Fibroblast of skin of right quadriceps (primary cell): ENCODE results near the gene HYDIN.
"Not testable (repeated sequence)": the region's sequence is repeated elsewhere in the genome, so short reads cannot be mapped to it uniquely, and the experiment has no call there.

Experiments used
- DNase-seq: peaks from one replicate; pipeline ENCODE4 v3.0.0-alpha.2; 2013

HYDIN gene

DNA sequence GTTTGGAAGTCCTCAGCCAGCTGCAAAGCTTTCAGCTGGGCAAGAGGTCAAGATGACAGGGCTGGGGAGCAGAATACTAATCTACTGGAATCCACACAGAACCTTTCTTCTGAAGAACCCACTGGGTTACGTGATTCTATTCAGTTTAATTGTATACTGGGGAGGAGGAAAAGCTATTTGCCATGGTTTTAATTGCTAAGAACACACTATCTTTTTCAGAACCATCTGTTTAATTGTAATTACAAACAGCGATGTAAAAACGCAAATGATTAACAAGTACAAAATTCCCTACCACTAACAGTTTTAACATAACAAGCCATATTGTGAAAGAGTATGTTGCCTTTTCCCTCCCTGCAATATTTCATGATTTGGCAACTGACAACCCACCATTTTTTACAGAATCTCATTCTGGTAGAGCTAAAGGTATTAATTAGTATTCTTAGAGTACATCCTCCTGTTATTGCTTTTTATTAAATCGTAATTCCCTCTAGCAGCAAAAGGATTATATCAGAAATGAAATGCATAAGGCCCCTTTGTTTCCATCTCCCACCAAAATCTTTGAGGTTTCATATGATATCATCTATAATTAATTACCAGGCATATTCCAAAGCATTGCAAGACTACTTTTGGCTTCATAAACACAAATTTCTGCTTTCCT lies 12.1 kb downstream of the HYDIN start:
- DNase-seq: no peak

DNA sequence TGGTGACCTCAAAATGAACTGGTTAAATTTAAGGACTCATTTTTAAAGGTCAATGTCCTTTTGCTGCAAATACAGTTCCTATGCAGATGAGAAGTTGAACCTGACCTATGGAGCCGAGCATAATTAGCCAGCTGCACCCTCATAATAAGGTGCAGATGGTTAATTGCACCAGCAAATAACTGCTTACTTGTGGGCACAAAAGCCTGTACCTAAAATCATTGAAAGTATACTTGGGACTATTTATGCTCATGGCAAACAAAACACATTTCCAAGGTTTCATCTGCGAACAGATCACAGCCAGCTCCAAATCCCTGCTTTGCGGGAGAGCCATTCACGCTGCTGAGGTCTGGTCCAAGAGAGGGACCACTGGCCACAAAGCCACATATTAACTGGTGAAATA lies 13.0 kb downstream of the HYDIN start:
- DNase-seq: no peak

DNA sequence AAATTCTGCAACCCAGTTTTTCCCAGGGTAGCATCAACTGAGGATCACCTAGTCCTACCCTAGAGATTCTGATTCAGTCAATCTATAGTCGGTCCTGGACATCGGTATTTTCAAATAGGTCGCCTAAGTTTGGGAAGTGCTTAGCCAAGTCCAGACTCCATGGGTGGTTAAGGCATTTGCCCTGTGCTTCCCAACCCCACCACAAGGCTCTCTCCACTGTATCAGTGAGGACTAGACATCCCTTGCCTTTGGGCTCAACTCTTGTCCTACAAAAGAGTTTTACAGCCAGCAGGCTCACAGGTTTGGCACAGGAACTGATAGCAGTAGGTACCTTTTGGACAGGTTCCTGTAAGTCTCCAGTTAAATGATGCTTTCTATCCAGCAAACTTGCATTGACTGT lies 13.8 kb downstream of the HYDIN start:
- DNase-seq: no peak

DNA sequence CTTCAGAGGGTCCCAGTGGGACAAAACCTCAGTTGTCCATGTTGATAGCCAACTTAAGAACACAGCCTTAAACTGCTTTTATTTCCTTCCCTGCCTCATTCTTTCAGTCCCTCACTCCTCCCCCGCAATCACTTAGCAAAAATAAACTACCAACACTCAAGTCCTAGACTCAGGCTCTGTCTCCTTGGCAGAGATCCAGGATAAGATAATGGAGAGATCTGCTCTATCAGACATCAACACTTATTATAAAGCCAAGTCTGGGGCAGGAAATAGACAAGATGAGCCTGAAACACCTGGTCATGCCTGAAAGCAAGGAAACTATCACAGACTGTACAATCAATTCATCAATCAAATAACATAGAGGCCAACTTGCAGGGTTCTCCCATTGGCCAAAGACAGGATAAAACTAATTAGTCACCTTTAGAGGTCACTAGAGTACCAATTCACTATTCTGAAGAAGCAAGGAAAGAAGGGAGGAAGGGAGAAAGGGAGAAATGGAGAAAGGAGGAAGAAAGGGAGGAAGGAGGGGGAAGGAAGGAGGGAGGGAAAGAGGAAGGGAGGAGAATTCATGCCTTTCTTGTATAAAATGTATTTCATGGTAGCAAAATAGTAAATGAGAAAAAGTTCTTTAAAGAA lies 15.7 kb downstream of the HYDIN start:
- no peak for DNase-seq

DNA sequence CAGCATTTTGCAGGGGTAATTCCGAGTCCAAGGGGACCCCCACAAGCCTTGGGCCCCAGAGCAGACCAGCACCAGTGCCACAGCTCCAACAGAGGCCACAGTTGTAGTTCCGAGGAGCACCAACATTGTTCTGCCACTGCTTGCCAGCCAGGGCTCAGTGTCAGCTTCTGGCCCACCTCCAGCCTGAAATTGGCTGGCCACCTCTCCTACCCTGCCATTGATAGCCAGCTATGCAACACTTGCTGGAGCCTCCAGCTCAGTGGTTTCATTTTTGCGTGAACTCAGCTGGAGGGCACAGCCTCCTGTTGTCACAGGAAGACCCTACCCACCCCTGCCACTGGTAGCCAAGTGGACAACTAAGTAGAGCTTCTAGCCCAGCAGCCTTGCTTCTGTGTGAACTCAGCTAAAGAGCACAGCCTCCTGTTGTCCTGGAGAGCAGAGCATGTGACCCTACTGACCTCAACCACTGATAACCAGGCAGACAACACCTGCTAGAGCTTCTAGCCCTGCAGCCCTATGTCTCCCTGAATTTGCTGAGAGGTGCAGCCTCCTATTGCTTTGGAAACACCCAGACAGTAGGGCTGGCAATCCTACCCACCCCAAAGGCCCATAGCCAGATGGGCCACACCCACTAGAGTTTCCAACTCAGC lies 24.9 kb downstream of the HYDIN start:
- no peak for DNase-seq

DNA sequence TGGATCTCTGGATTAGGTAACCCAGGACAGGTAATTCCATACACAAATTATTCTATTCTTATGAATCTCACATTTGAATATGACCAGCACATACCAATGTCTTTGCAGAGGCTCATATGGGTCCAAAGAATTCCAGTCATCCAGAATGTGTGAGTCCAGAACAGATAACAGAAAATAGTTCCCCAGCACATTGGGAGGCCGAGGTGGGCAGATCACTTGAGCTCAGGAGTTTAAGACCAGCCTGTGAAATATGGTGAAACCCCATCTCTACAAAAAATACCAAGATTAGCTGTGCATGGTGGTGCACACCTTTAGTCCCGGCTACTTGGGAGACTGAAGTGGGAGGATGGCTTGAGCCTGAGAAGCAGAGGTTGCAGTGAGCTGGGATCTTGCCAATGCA lies 26.9 kb downstream of the HYDIN start:
- DNase-seq: no peak

DNA sequence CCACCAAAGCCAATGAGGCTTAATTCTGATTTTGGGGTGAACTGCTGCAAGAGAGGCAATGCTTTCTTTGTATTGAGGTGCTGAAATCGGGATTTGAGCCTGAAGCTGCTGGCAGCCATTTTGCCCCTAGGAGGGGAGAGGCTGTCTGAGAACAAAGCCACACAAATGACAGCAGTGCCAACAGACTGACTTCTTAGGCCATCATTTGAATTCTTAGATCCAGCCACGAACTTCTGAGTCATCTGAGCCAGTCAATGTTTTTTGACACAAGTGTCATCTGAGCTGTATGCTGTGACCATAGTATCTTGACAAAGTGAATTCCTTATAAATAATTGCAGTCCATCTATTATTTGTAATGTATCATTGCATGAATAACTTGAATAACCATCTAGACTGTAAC lies 29.0 kb downstream of the HYDIN start:
- DNase-seq: no peak

DNA sequence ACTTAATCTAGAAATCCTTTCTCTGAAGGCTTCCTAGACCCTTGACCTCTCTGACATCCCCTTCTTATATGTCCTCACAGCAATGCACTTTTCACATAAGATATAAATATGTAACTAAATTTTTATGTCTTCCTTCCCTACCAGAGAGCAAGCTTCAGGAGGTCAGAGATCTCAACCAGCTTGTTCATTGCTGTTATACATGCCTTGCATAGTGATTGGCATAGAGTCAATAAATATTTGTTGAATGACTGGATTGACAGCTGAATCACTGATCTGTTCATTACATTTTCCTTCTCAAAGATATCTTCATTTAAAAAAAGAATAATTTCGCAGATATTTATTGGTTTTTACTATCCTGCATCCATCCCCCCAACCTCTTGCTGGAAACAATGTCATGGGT lies 29.5 kb downstream of the HYDIN start:
- no peak for DNase-seq

DNA sequence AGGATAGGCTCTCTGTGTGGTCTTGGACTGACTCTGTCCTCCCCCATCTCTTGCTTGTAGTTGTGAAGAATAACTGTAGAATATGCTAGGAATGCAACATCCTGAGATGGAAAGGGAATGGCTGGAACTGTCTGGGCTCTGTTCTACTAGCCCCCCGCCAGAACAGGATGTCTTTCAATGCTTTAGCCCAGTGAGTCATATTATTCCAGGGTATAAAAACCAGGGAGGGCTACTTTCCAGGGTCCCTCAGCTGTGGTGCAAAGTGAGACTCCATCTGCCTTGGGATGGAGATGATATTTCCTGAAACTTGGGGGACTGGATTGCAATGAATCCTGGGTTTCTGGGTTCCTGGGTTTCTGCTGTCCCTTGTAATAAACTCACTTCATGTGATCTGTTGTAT lies 32.1 kb downstream of the HYDIN start:
- no peak for DNase-seq

DNA sequence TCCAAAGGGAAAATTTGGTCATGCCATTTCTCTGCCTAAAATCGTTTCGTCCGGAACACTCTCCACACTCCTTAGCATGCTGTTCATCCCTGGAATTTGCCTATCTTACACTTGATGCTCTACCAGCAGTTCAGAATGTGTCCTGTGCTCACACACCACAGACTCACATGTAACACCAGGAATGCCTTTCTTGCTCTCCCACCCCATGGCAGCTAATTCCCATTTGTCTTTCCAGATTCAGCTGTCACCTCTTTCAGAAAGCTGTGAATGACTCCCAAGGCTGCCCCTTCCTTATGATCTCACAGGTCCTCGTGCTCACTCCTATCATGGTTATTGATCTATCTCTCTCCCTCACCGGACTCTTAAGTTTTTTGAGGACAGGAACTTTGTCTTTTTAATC lies 38.1 kb downstream of the HYDIN start:
- DNase-seq: no peak

DNA sequence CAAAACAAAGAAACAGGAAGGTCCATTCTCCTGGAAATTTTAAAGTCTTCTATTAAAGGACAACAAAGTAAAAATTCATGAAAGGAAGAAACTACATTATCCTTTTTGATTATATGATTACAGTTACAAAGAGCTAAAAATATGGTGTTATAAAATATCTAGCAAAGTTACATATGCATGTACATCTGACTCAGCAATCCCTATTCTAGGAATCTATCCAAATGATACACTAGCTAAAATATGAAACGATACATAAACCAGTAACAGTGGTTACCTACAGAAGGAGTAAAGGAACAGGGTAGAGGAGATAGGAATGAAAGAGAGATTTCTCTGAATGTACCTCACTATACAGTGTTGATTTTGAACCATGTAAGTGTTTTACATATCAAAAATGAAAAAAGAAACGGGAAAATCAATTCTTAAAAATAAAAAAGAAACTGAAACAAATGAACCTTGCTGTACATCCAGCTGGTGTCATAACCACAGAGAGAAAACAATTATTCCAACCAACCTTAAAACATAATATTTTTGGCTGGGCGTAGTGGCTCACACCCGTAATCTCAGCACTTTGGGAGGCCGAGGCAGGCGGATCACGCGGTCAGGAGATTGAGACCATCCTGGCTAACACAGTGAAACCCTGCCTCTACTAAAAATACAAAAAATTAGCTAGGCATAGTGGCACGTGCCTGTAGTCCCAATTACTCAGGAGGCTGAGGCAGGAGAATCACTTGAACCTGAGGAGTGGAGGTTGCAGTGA lies 41.4 kb downstream of the HYDIN start:
- DNase-seq: no peak

DNA sequence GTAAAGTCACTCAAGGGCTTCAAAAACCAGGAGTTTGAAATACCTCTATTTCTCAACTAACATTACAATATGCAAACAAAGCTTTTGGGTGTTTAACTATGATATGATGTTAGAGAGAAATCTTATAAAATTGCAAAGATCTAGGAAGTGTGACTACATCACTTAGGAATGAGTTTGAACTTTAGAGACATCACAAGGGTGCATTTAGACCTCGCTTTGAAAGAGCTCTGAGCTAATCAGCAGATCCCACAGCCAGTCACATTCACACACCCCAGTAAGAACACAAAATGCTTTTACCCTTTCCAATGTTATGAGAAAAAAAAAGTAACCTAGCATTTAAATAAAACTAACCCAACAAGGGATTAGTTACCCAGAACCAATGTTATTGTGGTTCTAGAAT lies 45.2 kb downstream of the HYDIN start:
- no peak for DNase-seq

DNA sequence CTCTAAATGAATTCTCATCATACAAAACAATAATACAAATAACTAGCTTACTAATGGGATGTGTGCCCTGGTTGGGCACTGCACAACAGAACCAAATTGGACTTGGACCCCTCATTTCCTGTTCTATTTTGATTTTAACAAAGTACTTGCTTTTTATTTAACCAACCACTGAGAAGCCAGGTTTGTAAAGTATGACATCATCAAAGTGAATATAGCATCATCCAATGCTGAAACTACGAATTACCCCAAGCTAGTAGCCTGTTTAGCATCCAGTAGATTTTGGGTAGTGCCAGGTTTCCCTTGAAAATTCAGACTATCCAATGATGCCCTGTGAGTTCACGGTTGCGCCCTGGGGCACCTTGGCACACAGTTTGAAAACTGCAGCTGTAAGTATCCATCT lies 51.0 kb downstream of the HYDIN start:
- DNase-seq: no peak

DNA sequence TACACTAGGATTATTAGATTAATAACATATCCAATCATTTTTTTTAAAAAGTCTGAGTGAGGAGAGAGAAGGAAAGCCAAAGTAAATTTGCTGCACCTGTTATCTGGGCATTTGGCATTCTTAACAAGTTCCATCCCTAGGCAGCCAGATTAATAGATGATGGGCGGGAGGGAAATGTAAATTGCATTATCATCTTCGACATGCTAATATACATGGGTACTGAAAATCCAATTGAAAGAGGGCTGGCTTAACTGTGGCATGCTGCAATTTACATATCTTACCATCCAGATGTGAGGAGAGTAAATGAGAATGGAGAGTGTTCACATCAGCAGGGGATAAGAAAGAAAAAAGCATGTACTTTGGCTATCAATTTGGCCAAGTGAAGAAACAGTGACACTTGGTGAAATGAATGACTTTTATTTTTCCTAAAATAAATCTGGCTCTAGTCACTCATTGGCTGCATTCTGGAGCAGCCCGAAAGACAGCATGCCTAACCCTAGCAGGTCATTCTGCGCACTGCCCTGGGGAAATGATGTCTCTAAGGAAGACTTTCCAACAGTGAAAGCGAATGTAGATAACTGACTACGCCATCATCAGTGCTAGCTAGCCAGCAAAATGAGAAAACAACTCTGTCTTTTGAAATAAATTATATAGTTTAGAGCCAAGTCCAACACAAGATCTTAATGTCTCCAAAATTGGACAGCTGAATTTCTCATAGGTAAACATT lies 57.9 kb downstream of the HYDIN start:
- no peak for DNase-seq

DNA sequence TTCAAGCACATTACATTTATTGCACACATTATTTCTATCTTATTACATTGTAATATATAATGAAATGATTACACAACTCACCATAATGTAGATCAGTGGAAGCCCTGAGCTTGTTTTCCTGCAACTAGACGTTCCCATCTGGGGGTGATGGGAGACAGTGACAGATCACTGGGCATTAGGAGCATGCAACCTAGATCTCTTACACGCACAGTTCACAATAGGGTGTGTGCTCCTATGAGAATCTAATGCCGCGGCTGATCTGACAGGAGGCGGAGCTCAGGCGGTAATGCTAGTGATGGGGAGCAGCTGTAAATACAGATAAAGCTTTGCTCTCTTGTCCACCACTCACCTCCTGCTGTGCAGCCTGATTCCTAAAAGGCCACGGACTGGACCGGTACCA lies 69.5 kb downstream of the HYDIN start:
- not testable (repeated sequence) for DNase-seq

DNA sequence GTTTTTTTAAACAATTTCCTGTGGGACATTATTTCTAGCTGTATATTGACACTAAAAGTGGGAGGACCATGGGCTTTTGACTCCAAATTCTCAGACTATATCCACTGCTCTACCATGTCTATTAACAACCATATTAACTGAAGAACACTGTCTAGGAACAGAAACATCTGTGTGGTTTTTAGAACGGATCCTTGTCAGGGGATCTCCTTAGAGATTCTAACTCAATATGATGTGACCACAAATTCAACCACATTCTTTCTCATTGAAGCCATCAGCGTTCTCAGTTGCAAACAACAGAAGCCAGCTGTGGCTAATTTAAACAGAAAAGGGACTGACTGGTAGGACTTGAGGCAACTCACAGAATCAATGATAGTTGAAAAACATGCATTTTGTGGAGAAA lies 73.2 kb downstream of the HYDIN start:
- not testable (repeated sequence) for DNase-seq

DNA sequence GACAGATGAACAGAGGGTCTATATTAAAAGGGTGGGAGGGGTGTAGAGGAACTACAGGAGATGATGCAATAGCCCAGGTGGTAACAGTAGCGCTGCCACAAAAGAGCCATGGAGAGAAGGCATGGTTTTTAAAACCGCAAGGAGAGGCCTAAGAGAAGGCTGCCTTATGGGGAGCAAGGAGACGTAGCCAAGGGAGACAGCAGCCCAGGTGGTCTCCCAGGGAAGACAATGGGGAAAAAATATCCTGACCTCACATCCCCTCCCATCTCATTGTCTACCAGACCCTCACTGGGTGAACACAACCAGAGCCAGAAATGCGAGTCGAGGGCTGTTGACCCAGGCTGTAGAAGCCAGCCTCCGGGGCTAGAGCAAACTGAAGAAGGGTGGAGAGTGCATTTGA lies 77.2 kb downstream of the HYDIN start:
- DNase-seq: not testable (repeated sequence)

DNA sequence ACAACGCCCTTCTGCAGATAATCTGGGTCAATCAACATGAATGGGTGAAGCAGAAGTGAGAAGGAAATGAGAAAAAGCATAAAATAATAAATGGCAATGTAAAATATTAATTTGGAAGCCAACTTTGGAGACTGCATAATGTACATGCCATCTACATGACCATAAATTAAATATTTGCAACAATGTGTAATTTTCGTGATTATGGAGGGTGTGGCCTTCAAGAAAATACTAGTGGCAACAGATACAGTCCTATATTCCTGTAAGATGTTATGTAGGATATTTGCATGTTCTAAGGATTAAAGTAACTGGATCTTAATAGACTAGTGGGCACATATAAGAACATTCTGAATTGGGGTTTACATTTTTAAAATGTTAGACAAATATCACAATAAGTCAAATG lies 78.9 kb downstream of the HYDIN start:
- DNase-seq: not testable (repeated sequence)

DNA sequence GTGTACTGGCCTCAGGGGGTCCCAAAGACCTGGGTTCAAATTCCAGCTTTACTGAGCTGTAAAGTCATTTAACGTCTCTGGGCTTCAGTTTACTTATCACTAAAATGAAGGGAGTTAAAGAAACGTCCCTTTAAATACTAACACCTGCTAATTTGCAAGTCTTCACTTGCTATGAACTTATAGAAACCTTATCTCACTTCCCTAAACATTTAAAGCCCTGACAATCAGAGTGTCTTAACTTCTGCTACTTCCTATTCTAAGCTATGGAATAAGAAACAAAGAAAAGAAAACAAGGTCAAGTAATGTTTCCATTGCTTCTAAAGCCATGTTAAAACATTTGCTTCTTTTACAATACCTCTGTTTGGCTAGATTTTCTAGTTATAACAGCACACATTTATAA lies 87.3 kb downstream of the HYDIN start:
- DNase-seq: not testable (repeated sequence)

DNA sequence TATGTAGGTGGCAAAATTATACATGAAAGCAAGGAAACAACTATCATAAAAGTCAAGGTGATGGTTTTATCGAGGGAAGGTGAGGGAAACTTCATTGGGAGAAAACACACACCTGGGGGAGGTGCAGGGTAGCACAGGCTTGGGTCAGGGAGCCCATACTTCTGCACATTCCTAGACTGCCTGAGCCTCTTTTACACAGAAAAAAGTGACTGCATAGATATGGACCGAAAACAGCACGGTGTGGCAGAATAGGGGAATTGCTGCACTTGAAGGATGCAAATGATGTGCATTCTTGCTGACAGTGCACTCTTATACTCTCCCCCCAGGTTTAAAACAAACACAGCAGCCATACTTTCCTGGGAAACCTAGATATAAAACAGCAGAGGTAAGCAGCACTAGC lies 120.0 kb downstream of the HYDIN start:
- DNase-seq: not testable (repeated sequence)

DNA sequence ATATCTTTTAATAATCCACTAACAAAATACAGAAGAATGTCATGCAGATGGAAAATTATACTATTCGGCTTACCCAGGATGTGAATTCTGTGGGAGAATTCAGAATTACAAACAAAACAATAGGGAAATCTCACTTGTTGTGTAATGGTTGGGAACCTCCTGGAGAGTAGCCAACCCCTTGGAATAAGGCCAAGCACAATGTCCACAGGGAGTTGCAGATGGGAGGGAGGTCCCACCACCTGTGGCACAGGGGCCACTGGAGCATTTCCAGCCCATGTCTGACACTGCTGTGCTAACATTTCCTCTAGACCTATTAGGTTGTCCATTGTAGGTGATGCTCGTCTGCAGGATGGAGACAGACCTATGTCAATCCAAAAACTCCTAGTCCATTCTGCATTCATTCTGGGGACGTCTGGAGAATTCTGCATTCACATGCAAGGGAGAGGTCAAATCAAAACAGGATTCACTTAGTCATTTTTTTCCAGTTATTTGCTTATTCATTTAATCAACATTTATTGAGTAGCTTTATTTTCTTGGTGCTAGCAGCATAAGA lies 120.8 kb downstream of the HYDIN start:
- DNase-seq: not testable (repeated sequence)

DNA sequence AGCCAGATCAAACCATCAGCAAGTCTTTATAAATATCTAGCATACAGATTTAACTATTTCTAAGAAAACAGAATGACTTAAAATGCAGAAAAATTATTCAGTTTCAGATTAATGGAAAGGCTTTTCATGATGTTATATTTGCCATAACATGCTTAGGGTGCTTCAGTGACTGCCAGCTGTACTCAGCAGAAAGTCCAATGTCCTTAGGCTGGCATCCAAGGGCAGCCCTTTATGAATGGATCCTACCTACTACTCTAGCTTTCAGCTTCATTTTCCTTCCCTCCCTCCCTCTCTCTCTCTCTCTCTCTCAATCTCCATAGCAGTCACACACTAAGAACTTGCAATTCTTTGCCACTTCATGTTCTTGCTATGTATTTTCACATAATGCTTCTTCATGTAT lies 124.6 kb downstream of the HYDIN start:
- DNase-seq: not testable (repeated sequence)

DNA sequence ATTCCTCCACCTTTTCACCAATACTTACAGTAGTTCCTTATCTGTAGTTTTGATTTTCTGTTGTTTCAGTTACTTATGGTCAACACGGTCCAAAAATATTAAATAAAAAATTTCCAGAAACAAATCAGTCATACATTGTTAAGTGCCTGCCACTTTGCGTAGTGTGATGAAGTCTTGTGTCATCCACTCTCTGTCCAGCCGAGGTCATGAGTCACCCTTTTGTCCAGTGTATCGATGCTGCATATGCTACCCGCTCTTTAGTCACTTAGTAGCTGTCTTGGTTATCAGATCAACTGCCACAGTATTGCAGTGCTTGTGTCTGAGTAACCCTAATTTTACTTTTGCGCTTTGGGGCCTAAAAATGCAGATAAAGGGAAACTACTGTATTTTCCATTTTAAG lies 146.9 kb downstream of the HYDIN start:
- DNase-seq: not testable (repeated sequence)
